NB4 (cell line): ENCODE measurements around the gene TMEM204.

ENCODE experiments used
- CTCF ChIP-seq: IDR thresholded peaks from one replicate; pipeline ENCODE4 v1.5.1; 2012; ENCODE audit warnings: low read depth, low read length
- POLR2A ChIP-seq: IDR thresholded peaks from 2 replicates; pipeline ENCODE4 v1.6.1; 2011; ENCODE audit warnings: mild to moderate bottlenecking; ENCODE audit not compliant: insufficient read length; ENCODE audit errors: extremely low read depth

GRCh38 chr16:1537763-1538289 lies 4.4 kb downstream of the TMEM204 start:
- TF ChIP-seq CTCF (no peak), POLR2A (no peak)
